GM19397 (cell line): Measurements from ENCODE around the gene DPP8.
"Not testable (repeated sequence)": the region's sequence is repeated elsewhere in the genome, so short reads cannot be mapped to it uniquely, and the experiment has no call there.

Source experiments
- ATAC-seq: cut with Tn5 transposase; IDR thresholded peaks from one replicate; pipeline ENCODE4 v1.9.1; 2021; ENCODE audit warnings: mild to moderate bottlenecking, moderate library complexity; ENCODE audit not compliant: unreplicated experiment

Gene DPP8

DNA sequence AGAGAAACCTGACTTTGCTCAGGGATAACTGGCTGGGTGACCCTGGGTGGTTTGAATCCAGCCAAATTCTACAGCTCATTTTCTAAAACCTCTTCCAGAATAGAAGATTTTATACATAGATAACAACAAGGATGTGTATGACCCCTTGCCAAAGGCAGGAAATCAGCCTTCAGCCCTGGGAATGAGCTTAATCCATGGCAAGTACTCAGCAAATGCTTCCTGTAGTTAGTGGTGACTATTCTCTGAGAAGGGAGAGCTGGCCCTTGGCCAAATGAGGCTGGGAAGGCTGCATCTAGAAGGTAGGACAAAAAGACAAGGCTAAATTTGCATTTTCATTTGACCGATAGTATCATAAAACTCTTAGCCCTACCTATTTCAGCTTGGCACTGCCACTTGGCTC, 8.1 kb upstream of the DPP8 start:
- no peak for ATAC-seq

DNA sequence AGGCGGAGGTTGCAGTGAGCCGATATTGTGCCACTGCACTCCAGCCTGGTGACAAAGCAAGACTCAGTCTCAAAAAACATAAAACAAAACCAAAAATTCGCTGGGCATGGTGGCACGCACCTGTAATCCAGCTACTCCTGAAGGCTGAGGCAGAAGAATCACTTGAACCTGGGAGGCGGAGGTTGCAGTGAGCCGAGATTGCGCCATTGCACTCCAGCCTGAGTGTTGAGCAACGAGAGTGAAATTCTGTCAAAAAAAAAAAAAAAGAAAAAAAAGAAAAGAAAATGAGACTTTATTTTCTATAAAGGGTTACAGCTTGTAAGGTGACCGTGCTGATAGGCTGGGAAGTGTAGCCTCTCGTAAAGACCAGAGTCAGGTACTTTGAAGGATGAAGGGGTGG, 6.7 kb upstream of the DPP8 start:
- no peak for ATAC-seq

DNA sequence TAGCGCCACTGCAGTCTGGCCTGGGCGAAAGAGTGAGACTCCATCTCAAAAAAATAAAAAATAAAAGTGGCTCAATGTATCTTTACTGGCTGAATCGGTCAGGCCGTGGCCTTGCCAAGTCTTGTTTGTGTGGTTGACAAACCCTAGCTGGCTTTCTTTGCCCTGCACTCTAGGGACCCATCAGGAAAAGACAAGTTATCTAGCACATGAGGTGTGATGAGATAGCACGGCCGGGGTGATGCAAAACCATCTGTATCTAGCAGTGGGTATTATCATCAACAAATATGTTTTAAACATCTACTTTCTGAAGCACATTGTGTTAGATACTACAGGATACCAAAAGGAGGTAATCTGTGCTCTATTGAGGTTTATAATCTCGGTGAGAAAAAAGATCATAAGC, 3.9 kb upstream of the DPP8 start:
- ATAC-seq: no peak

DNA sequence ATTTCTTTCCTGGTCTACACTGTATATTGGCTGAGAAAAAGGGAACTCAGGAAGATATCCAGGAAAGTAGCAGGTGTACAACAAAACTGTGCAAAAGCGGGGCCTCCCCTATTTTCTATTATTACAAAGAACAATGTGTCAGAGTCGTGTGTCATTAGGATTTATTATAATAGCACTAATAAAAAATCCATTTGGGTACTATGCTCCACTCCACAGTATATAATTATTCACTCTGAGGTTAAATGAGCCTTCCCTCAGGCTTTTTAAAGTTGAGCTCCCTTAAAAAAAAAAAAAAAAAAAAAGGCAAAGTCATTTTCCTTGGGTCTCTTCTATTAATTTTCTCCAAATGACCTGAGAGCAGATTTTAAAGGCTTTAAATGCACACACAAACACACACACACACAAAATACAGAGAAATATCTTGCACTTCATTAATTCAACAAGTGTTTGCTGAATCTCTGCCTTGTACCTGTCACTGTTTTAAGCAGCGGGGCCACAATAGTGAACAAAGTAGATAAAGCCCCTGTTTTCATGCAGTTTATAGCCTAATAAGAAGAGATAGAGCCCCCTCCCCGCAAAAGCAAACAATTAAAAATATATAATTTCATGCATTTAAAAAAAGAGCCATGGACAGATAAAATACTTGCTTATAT, 1.3 kb upstream of the DPP8 start:
- ATAC-seq: no peak

DNA sequence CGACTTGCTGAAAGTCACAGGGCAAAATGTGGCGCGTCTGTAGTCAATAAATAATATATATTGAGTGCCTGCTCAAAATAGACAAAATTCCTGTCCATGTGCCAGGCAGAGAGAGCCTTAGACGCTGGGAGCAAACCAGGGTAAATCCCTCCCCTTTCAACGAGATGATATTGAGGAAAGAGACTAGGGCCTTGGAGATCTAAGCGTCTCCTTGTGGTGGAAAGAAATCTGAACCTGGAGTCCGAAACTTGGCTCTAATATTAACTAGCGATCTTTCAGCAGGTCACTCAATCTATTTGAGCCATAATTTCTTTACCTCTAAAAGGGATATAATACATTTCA, 348 bp upstream of the DPP8 start:
- no peak for ATAC-seq

DNA sequence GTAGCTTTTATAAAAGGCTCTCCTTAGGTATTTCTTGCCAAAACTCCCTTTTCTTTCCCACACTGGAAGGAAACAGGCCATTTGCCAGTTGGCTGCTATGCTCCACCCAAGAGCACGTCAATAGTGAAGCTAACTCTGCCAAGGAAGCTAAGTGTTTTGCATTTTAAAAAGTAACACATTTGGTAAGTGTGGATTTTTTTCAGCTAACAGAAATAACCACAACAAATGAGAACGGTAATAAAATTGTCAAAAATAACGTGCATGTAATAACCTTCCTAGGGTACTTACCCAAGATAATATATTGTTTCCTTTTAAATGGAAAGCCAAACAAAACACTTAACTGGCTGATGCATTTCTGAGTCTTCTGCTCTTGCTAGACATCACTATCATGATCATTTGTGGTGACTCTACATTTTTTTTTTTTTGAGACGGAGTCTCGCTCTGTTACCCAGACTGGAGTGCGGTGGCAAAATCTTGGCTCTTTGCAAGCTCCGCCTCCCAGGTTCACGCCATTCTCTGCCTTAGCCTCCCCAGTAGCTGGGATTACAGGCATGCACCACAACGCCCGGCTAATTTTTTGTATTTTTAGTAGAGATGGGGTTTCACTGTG, 4.6 kb downstream of the DPP8 start:
- ATAC-seq: no peak

DNA sequence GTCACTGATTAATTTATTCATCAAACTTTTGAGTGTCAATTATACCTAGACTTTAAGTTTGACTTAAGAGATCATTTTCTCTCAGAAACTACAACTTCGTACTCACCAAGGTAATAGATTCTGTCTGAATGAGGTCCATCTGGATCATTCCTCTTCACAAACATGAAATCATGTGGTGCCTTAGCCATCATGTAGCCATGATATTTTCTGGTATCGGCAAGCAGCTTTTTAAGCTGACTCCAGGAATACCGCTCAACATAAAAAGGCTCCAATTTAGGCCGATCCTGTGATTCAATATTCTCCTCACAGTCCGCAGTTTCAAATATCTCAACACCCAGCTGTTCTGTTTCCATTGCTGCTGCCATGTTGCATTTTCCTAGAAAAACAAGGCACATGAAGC, 5.3 kb downstream of the DPP8 start:
- ATAC-seq: no peak

DNA sequence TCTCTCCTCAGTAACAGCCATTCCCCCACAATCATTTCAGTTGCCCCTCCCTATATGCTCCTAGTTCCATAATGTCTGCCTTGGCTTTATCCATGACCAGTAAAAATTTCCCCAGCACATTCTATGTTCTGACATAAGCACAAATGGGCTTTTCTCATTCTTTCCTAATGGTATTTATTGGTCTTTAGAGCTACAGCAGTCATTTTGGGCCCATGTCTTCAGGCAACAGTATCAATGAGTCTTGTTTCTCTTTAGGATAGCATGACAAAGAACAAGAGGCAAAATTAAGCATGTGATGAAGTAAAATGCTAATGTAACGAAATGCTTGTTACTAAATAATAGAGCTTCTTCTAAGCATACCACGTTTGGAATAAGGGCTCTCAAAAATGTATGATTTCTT, 8.2 kb downstream of the DPP8 start:
- no peak for ATAC-seq

DNA sequence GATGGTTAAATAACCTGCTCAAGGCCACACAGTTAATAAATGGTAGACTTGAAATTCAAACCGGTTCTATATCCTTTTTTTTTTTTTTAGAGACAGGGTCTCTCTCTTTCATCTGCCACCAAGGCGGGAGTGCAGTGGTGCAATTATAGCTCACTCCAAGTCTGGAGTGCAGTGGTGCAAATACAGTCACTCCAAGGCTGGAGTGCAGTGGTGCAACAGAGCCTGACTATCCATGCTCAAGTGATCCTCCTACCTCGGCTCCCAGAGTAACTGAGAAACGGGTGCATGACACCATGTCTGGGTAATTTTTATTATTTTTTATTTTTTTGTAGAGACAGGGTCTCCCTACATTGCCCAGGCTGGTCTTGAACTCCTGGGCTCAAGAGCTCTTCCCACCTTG, 23.4 kb downstream of the DPP8 start:
- ATAC-seq: no peak

DNA sequence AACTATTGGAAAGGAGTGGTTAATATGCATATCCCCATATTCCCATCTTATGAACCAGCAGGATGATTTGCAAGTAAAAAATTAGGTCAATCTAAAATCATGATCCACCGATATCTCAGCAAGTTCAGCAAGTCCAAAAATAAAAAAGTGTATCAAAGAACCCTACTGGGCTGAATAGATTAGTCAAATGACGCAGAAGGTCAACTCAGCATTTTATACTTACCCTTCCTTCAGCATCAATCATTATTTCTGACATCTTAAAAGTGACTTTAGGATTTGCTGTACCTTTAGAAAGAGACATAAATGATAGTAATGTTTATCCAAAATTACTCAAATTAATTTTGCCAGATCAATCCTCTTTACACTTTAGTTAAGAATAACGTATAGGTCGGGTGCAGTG, 32.6 kb downstream of the DPP8 start:
- no peak for ATAC-seq

DNA sequence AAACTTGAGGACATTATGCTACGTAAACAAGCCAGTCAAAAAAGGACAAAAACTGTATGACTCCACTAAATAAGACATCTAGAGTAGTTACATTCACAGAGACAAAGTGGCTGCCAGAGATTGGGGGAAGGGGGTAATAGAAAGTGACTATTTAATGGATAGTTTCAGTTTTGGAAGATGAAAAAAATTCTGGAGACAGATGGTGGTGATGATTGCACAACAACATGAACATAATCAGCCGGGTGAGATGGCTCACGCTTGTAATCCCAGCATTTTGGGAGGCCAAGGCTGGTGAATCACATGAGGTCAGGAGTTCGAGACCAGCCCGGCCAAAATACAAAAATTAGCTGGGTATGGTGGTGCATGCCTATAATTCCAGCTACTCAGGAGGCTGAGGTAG, 40.6 kb downstream of the DPP8 start:
- no peak for ATAC-seq

DNA sequence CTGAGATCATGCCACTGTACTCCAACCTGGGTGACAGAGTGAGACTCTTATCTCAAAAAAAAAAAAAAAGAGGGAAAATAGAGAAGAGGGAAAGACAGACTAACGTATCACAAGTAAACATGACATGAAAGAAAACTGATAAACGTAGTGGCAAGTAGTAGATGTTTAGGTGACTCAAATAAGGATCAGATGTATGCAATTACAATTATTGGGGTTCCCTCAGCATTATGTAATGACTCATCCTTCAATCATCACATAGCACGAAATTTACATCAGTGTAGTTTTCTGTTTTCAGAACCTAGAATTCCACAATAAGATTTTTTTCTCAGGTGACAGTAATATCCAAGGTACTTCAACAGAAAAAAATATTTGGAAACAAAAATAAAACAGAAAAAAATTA, 46.6 kb downstream of the DPP8 start:
- ATAC-seq: no peak

DNA sequence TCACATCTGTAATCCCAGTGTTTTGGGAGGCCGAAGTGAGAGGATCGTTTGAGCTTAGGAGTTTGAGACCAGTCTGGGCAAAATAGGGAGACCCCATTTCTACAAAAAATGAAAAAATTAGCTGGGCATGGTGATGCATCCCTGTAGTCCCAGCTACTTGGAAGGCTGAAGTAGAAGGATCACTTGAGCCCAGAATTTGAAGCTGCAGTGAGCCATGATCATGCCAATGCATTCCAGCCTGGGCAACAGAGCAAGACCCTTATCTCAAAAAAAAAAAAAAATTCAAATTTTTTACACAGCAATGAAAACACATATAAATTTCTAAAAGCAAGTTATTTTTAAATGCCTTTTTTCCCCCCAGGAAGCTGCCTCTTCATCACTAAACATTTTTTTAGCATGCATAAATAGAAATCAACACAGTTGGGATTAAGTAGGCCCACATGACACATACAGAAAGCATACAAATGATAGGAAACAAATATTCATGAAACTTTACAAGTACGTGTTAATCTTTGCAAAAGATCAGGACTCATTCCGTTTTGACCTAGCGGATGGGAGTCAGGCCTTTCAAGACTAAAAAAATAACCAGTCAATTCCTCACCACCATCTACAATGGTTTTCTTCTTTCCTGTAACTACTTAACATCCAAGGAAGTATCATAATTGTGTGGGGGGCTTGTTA, 49.1 kb downstream of the DPP8 start:
- no peak for ATAC-seq

DNA sequence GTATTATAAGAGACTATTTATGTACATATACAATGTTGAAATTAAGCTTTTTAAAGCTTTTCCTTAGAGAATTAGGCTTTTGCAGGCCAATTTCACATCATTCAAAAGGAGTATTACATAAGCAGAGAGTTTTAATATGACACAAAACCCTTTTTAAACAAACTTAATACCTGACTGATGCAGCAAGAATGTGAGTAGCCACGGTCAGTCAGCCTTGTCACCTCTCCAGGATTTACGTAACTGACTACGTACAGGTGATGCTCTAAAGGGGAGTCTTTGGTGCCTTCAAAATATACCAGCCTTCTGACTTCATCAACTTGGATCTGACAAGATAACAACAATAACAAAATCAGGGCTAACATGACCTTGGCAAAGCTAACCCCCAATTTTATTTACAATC, 50.6 kb downstream of the DPP8 start:
- ATAC-seq: no peak

DNA sequence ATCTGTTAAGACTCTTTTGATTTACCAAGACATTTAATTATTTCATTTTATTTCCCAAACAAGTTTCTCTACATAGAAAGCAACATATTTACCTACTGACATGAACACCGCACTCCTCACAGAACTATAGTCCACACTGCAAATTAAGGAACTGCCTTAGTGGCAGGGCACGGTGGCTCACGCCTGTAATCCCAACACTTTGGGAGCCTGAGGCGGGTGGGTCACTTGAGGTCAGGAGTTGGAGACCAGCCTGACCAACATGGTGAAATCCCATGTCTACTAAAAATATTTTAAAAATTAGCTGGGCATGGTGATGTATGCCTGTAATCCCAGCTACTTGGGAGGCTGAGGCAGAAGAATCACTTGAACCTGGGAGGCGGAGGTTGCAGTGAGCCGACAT, 54.4 kb downstream of the DPP8 start:
- ATAC-seq: not testable (repeated sequence)

DNA sequence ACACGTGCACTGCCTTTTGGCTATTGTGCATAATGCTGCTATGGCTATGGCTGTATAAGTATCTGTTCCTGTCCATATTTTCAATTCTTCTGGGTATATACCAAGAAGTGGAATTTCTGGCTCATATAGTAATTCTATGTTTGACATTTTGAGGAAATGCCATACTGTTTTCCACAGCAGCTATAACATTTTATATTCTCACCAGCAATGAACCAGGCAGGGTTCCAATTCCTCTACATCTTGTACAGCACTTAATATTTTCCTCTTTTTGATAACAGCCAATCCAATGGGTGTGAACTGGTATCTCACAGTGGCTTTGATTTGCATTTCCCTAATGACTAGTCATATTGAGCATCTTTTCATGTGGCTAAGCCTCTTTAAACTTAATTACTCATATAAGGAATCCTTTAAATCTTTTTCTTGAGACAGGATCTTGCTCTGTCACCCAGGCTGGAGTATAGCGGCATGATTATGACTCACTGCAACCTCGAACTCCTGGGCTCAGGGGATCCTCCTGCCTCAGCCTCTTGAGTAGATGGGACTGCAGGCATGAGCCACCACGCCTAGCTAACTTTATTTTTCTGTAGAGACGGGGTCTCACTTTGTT, 56.6 kb downstream of the DPP8 start:
- ATAC-seq: no peak

DNA sequence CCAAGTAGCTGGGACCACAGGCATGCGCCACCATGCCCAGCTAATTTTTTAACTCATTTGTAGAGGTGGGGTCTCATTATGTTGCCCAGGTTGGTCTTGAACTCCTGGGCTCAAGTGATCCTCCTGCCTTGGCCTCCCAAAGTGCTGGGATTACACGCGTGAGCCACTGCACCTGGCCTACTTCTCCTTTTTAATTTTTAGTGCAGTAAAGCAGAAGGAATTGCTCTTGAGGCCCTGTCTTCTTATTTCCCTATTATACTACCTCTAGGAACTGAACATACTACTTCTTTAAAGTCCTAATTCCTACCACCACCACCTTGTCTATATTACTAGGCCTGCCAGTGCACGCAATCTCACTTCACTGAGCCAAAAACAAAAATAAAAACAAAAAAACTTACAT, 62.2 kb downstream of the DPP8 start:
- not testable (repeated sequence) for ATAC-seq

DNA sequence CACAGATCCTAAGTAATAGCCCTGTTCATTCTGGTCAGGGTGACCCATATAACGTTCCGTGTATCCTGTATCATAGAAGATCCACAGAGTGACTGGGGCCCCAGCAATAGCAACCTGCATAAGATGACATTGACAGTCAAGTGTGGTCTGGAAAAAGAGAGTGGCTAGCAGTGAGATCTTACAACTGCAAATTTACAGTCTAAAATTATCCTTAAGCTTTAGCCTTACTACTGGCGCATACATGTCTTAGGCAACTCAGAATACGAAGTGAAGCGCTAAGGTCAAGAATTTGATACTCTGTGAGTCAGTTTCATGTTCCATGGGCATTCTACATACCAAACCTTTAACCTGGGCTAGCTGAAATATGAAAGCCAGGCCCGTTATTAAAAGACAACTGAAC, 65.5 kb downstream of the DPP8 start:
- no peak for ATAC-seq

DNA sequence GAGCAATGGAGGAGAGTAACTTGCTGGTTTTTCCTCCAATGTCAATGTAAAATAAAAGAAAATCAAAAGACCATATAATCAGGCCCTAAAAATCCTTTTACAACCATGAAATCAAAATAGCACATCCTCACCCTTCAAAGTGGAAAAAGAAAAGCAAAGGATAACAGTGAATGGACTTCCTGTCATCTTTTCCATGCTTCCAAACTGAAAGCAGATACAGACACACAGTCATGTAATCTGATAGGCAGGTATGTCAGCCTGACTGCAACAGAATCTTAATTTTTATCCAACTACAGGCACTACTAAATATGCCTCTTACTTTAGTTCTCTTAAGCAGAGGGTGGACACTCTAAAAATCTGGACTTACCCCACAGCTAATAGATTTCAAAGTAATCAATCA, 66.9 kb downstream of the DPP8 start:
- no peak for ATAC-seq

DNA sequence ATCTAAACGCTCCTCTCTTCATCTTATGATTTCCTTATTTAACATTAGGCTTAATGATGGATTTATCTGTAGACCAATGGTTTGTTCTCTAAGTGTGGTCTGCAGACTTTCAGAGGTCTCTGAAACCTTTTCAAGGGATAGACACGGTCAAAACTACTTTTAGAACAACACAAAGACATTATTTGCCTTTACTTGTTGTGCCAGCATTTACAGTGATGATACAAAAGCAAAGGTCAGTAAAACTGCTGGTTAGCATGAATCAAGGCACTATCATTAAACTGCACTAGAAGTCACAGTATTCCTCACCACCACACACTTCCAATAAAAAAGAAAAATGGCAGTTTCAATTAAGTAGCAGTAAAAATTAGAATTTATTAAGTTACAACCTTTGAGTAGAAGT, 70.3 kb downstream of the DPP8 start:
- ATAC-seq: no peak

DNA sequence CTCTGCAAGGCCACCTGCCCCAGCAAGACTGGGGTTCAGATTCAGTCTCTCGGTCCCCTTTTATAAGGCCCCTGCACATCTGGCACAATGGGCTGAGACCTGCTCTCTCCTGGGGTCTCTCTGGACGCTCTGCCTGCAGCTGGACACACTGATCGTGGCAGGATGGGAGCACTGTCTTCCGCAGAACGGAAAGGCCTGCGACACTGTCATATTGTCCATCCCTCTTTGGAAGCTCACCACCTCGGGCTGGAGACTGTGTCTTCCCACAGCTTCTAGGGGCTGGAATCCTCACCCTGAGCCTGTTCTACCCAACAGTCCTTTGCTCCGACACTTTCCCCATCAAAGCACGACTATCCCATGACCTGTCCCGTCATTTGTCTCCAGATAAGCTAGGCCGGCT, 83.3 kb downstream of the DPP8 start:
- no peak for ATAC-seq

DNA sequence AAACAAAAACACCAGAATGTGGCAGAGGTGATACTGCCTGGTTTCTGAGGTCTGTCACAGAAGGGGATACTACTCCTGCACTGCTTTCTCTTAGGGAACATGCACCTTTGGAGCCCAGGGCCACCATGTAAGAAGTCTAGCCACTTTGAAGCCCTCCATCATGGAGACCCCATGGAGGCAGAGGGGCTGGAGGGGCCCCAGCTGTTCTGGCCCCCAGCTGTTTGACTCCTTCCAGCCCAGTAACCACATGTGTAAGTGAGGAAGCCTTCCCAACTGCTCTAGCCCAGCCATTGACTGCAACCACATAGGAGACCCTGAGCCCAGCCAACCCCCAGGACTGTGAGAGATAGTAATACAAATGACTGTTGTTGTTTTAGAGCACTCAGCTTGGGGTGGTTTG, 85.8 kb downstream of the DPP8 start:
- ATAC-seq: no peak
